Spleen (tissue), 7 donors: ENCODE results near the gene ORMDL2.
A peak's percentile ranks its signal among the peaks of the same experiment; 100 is the strongest.

ENCODE experiments used
- POLR2A ChIP-seq, 3 donors: fragments of 450-650 bp; IDR thresholded peaks; one replicate each; pipeline ENCODE4 v1.5.1; 2017; ENCODE audit warnings: antibody characterized with exemption in 3 of 3, mild to moderate bottlenecking in 1 of 3
- POLR2AphosphoS5 ChIP-seq, 3 donors: sonication (generic); formaldehyde crosslinking; IDR thresholded peaks; one replicate each; pipeline ENCODE4 v1.5.1; 2017; ENCODE audit warnings: antibody characterized with exemption in 3 of 3
- TF ChIP-seq, protein P1 (sequence below), 11 experiments: fragments of 200-600 bp in 7 of 11; fragments of 450-650 bp in 4 of 11; sonication (generic) in 4 of 11; IDR thresholded peaks in 8 of 11; conservative IDR thresholded peaks in 3 of 11; 1 replicate in 7 of 11; 2 replicates in 4 of 11; pipeline versions ENCODE4 v1.4.0 to v1.8.0; 2016 to 2021; ENCODE audit warnings: antibody characterized with exemption in 11 of 11, inconsistent platforms in 4 of 11, mild to moderate bottlenecking in 1 of 11
- donor health status: DM: no; HTN: no; CAD: no; lungs with moderate emphysema.
- donor health status: DM: no; HTN: no; CAD: no.
- donor health status: DM: no; HTN: no; CAD: no.

DNA sequence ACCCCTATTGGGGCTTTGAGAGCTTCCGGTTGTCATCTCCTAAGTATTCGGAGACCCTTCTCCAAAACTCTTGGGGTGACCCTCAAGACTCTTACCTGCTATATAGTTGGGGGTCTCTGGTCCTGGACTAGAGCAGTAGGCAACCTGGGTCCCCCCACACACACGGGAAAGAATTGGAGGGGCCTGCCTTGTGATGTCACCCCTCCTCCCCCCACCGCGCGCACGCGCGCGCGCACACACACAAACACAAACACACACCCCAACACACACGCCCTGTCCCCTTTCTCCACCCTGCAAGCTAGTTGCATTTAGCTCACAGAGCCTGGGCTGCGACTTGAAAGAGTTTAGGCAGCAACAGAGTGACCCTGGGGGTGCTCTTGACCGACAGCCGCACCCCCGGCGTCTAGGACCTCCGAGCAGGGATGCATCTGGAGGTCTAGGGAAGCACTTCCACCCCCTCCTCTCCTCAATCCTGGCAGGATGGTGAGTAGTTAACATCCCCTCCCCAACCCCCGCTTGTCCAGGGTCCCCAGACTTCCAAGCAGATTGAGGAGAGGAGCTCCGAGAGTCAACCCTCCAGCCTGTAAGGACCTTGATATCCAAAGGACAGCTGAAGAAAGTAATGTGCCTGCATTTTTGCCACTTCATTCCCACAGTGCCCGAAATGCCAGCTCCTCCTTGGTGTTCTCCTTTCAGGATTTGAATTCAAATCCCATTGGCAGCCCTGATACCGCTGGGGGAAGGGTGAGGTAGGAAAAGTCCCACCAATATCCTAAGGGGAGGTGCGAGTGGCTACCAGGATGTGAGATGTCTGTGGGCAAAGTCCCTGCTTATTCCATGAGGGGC lies 13.0 kb downstream of the ORMDL2 start:
- TF ChIP-seq, protein P1, sequence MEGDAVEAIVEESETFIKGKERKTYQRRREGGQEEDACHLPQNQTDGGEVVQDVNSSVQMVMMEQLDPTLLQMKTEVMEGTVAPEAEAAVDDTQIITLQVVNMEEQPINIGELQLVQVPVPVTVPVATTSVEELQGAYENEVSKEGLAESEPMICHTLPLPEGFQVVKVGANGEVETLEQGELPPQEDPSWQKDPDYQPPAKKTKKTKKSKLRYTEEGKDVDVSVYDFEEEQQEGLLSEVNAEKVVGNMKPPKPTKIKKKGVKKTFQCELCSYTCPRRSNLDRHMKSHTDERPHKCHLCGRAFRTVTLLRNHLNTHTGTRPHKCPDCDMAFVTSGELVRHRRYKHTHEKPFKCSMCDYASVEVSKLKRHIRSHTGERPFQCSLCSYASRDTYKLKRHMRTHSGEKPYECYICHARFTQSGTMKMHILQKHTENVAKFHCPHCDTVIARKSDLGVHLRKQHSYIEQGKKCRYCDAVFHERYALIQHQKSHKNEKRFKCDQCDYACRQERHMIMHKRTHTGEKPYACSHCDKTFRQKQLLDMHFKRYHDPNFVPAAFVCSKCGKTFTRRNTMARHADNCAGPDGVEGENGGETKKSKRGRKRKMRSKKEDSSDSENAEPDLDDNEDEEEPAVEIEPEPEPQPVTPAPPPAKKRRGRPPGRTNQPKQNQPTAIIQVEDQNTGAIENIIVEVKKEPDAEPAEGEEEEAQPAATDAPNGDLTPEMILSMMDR (IDR thresholded peaks at IDR 0.05 in 8 of 11, conservative IDR thresholded peaks at IDR 0.05 in 3 of 11): no peak
- TF ChIP-seq POLR2A (IDR thresholded peaks at IDR 0.05): peak in 1 of 3 donors; percentile 9
- TF ChIP-seq POLR2AphosphoS5 (IDR thresholded peaks at IDR 0.05): peak; percentile 73 to 86 (median 81)
